ENCODE results near the gene RAD52. TPM values are rescaled to one million over a fixed set of nuclear protein-coding genes. Genes with fewer than 3 reads are reported as not detected.
A peak's percentile ranks its signal among the peaks of the same experiment; 100 is the strongest.

Gene RAD52
- total RNA-seq, 1 donor from 2014 or later: 15.3 TPM

DNA sequence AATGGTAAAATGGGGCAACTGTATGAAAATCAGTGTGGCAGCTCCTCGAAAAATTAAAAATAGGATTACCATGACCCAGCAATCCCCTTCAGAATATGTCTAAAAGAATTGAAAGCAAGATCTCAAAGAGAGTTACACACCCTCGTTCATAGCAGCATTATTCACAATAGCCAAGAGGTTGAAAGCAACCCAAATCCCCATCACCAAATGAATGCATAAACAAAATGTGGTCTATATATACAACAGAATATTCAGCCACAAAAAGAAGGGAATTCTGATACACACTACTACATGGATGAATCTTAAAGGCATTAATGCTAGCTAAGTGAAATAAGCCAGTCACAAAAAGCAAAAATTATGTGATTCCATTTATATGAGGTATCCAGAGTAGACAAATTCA lies 27.2 kb downstream of the RAD52 start:
- Mint-ChIP-seq H3K27ac (no peak overlapping the region), H3K27me3 (ENCODE audit: low read depth) (no peaks in the 10 kb centered on the region), H3K36me3 (ENCODE audit: low read depth) (peaks cover 55% of the 10 kb centered on the region), H3K9me3 (no peaks in the 10 kb centered on the region), H3K4me1 (ENCODE audit: low read depth) (no peaks in the 10 kb centered on the region), H3K4me3 (ENCODE audit: low read depth) (no peak overlapping the region)
- no peak for DNase-seq (ENCODE audit: low spot score)
- intact Hi-C loops (cut with micrococcal nuclease): no loop called here

DNA sequence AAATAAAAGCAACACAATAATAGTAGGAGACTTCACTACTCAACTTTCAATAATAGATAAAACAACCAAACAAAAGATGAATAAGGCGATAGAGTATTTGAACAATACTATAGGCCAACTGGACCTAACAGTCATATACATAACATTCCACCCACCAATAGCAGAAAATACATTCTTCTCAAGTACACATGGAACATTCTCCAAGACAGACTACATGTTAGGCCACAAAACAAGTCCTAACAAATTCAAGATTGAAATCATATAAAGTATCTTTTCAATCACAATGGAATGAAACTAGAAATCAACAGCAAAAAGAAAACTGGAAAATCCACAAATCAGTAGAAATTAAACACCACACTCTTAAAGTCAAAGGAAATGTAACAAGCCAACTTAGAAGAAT lies 28.8 kb downstream of the RAD52 start:
- DNase-seq (ENCODE audit: low spot score): no peak
- intact Hi-C loops (cut with micrococcal nuclease): no loop called here
- H3K9me3 Mint-ChIP-seq: no peaks in the 10 kb centered on the region
- no peak overlapping the region for H3K4me3 Mint-ChIP-seq (ENCODE audit: low read depth)
- H3K27ac Mint-ChIP-seq: peak overlapping the region; percentile 14
- H3K36me3 Mint-ChIP-seq (ENCODE audit: low read depth): peaks cover 57% of the 10 kb centered on the region
- H3K4me1 Mint-ChIP-seq (ENCODE audit: low read depth): peaks cover 5% of the 10 kb centered on the region
- no peaks in the 10 kb centered on the region for H3K27me3 Mint-ChIP-seq (ENCODE audit: low read depth)

DNA sequence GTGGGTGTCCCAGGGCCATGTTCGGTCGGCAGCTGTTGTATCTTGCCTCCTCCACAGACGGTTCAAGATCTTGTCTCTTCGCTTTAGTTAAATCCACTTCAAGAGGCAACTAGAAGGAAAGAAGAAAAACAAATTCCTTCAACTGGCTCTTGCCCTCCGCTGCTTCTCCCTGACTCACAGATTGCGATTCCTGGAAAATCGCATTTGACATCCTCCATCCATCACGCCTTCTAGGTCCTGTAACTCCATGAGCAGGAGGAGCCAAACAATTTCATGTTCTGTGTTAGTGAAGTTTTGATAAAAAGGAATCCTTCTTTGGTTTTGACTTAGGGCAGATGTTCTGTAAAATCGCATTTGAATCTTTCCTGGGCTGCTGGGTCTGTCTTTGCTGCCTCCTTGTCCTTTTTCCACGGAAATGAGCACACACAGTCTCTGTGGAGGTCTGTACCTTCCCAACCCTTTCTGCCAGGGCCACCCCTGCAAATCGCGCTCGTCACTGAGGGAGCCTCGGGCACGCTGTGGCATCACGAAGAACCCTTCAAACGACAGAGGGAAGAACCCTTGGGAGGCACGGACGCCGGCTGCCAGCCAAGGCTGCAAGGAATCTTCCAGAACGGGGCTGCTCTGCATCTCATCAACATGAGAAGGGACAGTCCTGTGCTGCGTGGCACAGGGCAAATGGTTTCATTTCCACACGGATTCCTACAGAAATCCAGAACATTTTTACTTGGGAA lies 32.6 kb downstream of the RAD52 start:
- intact Hi-C loops (cut with micrococcal nuclease): no loop called here
- Mint-ChIP-seq H3K9me3 (no peaks in the 10 kb centered on the region), H3K4me3 (ENCODE audit: low read depth) (no peak overlapping the region), H3K27me3 (ENCODE audit: low read depth) (no peaks in the 10 kb centered on the region), H3K4me1 (ENCODE audit: low read depth) (peaks cover 18% of the 10 kb centered on the region), H3K36me3 (ENCODE audit: low read depth) (peaks cover 75% of the 10 kb centered on the region), H3K27ac (no peak overlapping the region)
- DNase-seq (ENCODE audit: low spot score): no peak

DNA sequence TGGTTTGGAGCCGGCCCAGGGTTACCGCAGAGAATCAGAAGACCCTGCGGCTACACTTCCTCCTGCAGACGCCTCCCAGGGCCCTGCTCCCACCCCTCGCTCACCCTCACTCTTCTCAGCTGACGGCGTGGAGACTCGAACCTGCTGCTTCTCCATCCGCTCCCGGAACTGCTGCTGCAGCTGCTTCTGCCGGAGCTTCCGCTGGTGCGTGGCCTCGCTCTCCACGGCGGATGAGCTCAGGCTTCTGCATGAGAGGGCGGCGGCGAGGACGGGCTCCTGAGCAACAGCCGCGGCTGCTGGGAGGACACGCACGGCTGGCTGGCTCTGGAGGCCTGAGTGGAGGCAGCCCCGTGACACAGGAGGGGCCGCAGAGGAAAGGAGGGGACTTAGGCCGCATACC lies 33.3 kb downstream of the RAD52 start:
- peak overlapping the region; percentile 35 for H3K4me3 Mint-ChIP-seq (ENCODE audit: low read depth)

DNA sequence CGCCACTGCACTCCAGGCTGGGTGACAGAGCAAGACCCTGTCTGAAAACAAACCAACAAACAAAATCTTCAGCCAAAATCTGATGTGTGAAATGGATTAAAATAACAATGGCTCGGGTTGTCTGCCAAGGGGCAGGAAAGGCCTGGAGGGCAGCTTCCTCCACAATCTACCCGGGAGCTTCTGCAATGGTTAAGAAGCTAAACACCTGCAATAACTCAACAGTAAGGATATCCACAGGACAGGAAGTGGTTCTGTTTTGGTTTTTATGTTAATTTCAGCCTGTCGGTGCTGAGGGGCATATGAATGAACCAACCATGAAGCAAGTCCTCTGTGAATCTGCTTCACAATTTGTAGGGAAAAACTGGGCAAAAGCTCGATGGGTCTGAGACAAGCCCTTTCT lies 34.4 kb downstream of the RAD52 start:
- Mint-ChIP-seq H3K27me3 (ENCODE audit: low read depth) (no peaks in the 10 kb centered on the region), H3K36me3 (ENCODE audit: low read depth) (peaks cover 78% of the 10 kb centered on the region), H3K27ac (peak overlapping the region; percentile 66), H3K4me1 (ENCODE audit: low read depth) (peaks cover 18% of the 10 kb centered on the region), H3K4me3 (ENCODE audit: low read depth) (no peak overlapping the region), H3K9me3 (no peaks in the 10 kb centered on the region)
- intact Hi-C loops (cut with micrococcal nuclease): no loop called here
- no peak for DNase-seq (ENCODE audit: low spot score)

More for the DNA sequence above, 33.3 kb downstream of the RAD52 start:
- H3K36me3 Mint-ChIP-seq (ENCODE audit: low read depth): peaks cover 78% of the 10 kb centered on the region
- peak overlapping the region; percentile 74 for H3K27ac Mint-ChIP-seq
- H3K27me3 Mint-ChIP-seq (ENCODE audit: low read depth): no peaks in the 10 kb centered on the region
- no peaks in the 10 kb centered on the region for H3K9me3 Mint-ChIP-seq
- intact Hi-C loops (cut with micrococcal nuclease): no loop called here
- H3K4me1 Mint-ChIP-seq (ENCODE audit: low read depth): peaks cover 18% of the 10 kb centered on the region
- no peak for DNase-seq (ENCODE audit: low spot score)

DNA sequence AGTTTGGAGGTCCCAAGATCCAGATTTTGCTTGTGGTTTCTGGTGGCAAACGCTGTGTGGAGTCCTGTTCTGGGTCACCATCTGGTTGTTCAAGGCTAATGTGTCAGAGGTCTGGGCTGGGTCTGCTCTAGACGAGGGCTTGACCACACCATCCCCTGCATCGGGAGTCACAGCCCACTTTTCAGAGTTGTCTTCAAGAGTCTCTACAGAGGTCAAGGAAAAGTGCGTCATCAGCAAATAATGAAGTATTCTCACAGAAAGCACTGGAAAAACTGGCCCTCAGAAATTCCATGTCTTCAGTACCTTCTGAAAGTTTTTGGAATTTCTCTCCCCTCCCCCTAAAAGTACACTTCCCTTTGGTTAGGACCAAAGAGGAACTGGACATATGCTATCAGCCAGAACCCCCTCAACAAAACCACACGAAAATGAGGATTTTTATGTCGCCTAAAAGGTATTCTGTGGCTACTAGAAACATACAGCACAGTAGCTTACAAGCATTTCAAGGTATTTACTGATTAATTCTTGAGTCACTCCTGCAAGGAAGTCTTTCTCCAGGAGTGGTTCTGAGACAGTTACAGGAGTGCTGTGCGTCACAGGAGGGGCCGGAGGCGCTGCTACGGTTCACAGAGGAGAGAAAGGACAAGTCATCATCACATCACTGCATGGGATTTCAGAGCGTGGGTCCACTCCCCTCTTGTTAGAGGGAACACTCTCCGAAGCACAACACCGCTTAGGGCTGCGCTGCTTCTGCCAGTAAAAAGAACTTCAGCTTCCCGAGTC lies 35.4 kb downstream of the RAD52 start:
- H3K36me3 Mint-ChIP-seq (ENCODE audit: low read depth): peaks cover 84% of the 10 kb centered on the region
- H3K9me3 Mint-ChIP-seq: no peaks in the 10 kb centered on the region
- DNase-seq (ENCODE audit: low spot score): no peak
- intact Hi-C loops (cut with micrococcal nuclease): no loop called here
- no peaks in the 10 kb centered on the region for H3K27me3 Mint-ChIP-seq (ENCODE audit: low read depth)
- H3K4me3 Mint-ChIP-seq (ENCODE audit: low read depth): no peak overlapping the region
- H3K27ac Mint-ChIP-seq: peak overlapping the region; percentile 56
- H3K4me1 Mint-ChIP-seq (ENCODE audit: low read depth): peaks cover 18% of the 10 kb centered on the region

DNA sequence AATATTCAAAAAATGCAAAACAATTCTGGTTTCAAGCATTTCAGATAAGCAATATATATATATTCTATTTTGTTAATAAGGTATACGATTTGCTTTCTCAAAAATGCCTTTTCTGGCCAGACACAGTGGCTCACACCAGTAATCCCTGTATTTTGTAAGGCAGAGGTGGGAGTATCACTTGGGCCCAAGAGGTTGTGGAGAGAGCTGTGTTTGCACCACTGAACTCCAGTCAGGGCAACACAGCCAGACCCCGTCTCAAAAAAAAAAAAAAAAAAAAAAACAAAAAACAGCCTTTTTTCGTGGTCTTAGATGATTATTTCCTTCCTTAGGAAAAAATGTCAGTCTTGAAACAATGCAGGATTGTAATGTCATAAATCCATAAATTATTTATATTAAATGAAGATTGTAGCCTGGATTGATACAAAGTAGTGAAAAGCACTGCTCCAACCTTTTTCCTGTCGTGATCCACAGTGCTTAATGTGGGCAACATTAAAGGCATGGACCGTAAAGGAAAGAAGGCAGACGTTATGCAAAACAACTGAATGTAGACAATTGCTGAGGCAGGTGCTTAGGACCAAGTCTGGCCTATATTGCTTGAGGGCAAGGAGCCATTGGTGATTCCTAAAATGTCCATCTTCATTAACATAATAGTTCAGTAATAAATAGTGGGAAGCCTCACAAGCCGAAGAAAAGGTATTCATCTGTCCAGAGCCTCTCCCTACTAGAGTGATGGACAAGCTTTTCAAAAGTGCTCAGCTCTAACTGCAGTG lies 36.8 kb downstream of the RAD52 start:
- intact Hi-C loops (cut with micrococcal nuclease): no loop called here
- H3K9me3 Mint-ChIP-seq: no peaks in the 10 kb centered on the region
- H3K4me3 Mint-ChIP-seq (ENCODE audit: low read depth): no peak overlapping the region
- peaks cover 83% of the 10 kb centered on the region for H3K36me3 Mint-ChIP-seq (ENCODE audit: low read depth)
- DNase-seq (ENCODE audit: low spot score): no peak
- H3K4me1 Mint-ChIP-seq (ENCODE audit: low read depth): peaks cover 18% of the 10 kb centered on the region
- H3K27me3 Mint-ChIP-seq (ENCODE audit: low read depth): no peaks in the 10 kb centered on the region
- no peak overlapping the region for H3K27ac Mint-ChIP-seq

DNA sequence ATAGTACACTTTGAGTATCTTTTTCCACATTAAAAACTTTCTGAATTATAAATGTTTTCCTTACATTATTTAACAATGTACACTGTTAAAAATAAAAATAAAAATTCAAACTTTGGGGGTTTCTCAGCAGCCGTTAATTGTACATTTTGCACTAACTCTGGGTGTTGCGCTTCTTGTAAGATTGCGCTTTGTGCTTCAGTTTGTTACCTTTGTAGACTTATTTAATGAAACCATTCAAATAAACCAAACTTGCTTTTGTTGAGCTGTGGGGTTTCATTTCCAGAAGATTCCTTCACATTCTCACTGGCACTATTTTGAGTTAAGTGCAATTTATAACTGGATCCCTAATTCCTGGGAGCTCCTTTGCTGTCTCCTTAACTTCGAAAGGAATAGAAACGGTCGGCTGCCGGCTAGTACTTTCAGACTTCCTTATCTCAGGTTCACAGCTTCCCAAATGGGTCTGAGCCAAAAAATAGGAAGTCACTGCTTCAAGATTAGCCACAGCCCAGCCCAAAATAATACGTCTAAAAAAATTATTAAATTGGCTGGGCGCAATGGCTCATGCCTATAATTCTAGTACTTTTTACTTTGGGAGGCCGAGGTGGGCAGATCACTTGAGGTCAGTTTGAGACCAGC lies 38.2 kb downstream of the RAD52 start:
- H3K4me1 Mint-ChIP-seq (ENCODE audit: low read depth): peaks cover 14% of the 10 kb centered on the region
- H3K27ac Mint-ChIP-seq: no peak overlapping the region
- peaks cover 80% of the 10 kb centered on the region for H3K36me3 Mint-ChIP-seq (ENCODE audit: low read depth)
- intact Hi-C loops (cut with micrococcal nuclease): no loop called here
- no peaks in the 10 kb centered on the region for H3K9me3 Mint-ChIP-seq
- no peak overlapping the region for H3K4me3 Mint-ChIP-seq (ENCODE audit: low read depth)
- no peak for DNase-seq (ENCODE audit: low spot score)
- H3K27me3 Mint-ChIP-seq (ENCODE audit: low read depth): no peaks in the 10 kb centered on the region

DNA sequence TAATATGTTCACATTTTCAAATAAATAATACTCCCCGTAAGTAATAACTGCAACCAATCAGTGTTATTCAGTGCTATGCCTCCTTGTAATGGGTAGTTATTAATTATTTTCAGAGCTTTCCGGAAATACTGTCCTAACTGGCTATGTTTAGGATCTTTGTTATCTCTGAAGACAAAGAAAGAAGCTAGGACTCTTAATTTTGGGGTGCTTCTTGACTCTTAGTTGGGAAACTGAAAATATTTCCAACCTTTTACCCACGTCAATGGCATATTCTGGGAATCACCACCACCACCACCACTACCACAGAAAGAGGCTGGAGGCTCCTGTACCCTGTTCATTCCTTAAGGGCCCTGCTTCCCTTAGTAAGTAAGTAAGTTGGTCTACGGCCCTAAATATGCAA lies 39.1 kb downstream of the RAD52 start:
- no peak overlapping the region for H3K4me3 Mint-ChIP-seq (ENCODE audit: low read depth)
- H3K27me3 Mint-ChIP-seq (ENCODE audit: low read depth): no peaks in the 10 kb centered on the region
- peaks cover 80% of the 10 kb centered on the region for H3K36me3 Mint-ChIP-seq (ENCODE audit: low read depth)
- intact Hi-C loops (cut with micrococcal nuclease): no loop called here
- no peak overlapping the region for H3K27ac Mint-ChIP-seq
- no peaks in the 10 kb centered on the region for H3K9me3 Mint-ChIP-seq
- DNase-seq (ENCODE audit: low spot score): no peak
- peaks cover 21% of the 10 kb centered on the region for H3K4me1 Mint-ChIP-seq (ENCODE audit: low read depth)

DNA sequence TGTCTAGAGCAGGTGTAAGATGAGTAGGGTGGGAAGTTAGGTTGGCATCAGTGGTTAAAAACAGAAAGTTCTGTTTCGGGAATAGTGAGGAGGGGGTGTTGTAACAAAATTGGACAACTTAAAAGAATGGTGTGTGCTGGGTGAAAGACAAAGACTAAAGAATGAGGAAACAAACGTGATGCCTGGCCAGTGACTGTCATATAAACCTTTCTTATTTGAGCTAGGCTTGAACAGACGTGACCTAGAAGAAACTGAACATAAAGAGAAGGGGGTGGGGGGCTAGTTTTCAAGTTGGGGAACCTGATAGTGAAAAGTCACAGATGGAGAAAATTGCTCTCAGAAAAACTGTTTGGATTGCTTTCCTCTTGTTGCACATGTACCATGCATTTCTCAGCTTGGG lies 39.6 kb downstream of the RAD52 start:
- Mint-ChIP-seq H3K9me3 (no peaks in the 10 kb centered on the region), H3K27me3 (ENCODE audit: low read depth) (no peaks in the 10 kb centered on the region), H3K4me1 (ENCODE audit: low read depth) (peaks cover 19% of the 10 kb centered on the region), H3K4me3 (ENCODE audit: low read depth) (no peak overlapping the region), H3K27ac (no peak overlapping the region), H3K36me3 (ENCODE audit: low read depth) (peaks cover 79% of the 10 kb centered on the region)
- DNase-seq (ENCODE audit: low spot score): no peak
- intact Hi-C loops (cut with micrococcal nuclease): no loop called here

DNA sequence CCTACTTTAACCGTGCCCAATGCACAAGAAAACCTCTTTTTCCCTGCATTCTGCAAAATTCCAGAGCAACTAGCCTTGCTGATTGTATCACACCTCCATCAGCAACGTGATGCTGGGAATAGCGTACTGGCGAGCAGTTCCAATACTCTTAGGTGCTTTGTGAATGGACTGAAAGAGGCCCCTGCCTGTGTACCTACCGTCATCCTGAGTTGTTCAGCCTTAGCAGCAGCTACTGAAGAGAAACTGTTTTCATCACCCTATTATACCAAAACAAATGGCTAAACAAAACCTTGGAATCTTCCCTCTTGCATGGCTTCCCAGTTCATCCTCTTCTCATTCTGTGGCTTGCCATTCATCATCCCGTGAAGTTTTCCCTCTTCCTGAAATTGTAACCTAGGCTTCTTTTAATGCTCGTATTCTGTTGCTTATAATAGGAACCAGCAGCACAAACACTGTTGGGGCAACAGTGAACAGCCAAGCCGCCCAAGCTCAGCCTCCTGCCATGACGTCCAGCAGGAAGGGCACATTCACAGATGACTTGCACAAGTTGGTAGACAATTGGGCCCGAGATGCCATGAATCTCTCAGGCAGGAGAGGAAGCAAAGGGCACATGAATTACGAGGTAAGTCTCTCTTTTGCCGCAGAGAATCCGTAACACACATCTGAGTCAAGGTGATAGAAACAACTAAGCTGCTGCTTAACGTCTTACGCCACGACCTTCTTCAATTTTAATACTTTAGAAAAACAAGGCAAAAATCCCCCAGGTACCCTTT lies 41.9 kb downstream of the RAD52 start:
- intact Hi-C loops (cut with micrococcal nuclease): no loop called here
- H3K4me3 Mint-ChIP-seq (ENCODE audit: low read depth): no peak overlapping the region
- H3K27me3 Mint-ChIP-seq (ENCODE audit: low read depth): no peaks in the 10 kb centered on the region
- no peak overlapping the region for H3K27ac Mint-ChIP-seq
- peaks cover 76% of the 10 kb centered on the region for H3K36me3 Mint-ChIP-seq (ENCODE audit: low read depth)
- H3K4me1 Mint-ChIP-seq (ENCODE audit: low read depth): peaks cover 21% of the 10 kb centered on the region
- no peak for DNase-seq (ENCODE audit: low spot score)
- H3K9me3 Mint-ChIP-seq: no peaks in the 10 kb centered on the region

DNA sequence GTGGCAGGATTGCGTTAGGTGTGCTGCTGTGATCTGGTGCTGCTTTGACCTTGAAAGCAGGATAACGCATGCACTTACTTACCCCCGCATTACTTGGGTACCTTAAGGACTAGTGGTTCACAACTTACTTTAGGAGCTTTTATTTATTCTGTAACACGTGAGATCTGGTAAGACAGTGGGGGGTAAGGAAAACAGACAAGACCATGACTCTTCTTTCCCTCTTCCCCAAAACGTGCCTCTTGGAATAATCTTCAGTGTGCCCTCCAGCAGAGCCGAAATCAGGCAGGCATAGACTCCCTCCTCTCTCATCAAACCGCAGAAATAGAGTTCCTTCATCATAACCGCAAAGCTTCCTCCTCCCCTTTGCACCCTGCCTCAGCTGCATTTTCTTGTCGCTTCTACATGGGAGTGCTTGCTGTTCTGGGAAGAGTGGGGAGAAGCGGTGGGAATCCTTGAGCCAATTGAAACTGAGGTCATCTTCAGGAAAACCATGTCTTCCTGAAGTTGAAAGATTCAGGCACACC lies 43.4 kb downstream of the RAD52 start:
- H3K27me3 Mint-ChIP-seq (ENCODE audit: low read depth): no peaks in the 10 kb centered on the region
- peaks cover 21% of the 10 kb centered on the region for H3K4me1 Mint-ChIP-seq (ENCODE audit: low read depth)
- no peaks in the 10 kb centered on the region for H3K9me3 Mint-ChIP-seq
- intact Hi-C loops (cut with micrococcal nuclease): no loop called here
- no peak overlapping the region for H3K4me3 Mint-ChIP-seq (ENCODE audit: low read depth)
- peaks cover 79% of the 10 kb centered on the region for H3K36me3 Mint-ChIP-seq (ENCODE audit: low read depth)
- DNase-seq (ENCODE audit: low spot score): no peak
- H3K27ac Mint-ChIP-seq: no peak overlapping the region
